ENCODE measurements around the gene FAM83E. TPM values are rescaled to one million over a fixed set of nuclear protein-coding genes. Genes with fewer than 3 reads are reported as not detected.
"Not testable (repeated sequence)": the region's sequence is repeated elsewhere in the genome, so short reads cannot be mapped to it uniquely, and the experiment has no call there.

Gene FAM83E
- total RNA-seq, 1 donor from 2014 or later, result 0.18 TPM

DNA sequence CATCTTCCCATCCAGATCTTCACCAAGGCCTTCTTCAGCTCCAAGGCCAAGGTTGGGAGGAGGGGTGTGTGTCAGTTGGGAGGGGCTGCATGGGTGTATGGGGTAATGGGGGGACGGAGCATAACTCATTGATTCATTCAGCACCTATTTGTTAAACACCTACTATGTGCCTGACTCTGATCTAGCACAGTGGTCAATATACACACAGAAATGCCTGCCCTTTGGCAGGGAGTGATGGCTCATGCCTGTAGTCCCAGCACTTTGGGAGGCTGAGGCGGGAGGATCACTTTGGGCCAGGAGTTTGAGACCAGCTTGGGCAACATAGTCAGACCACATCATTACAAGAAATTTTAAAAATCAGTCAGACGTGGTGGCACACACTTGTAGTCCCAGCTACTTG, 27.5 kb downstream of the FAM83E start:
- no peak for ATAC-seq

DNA sequence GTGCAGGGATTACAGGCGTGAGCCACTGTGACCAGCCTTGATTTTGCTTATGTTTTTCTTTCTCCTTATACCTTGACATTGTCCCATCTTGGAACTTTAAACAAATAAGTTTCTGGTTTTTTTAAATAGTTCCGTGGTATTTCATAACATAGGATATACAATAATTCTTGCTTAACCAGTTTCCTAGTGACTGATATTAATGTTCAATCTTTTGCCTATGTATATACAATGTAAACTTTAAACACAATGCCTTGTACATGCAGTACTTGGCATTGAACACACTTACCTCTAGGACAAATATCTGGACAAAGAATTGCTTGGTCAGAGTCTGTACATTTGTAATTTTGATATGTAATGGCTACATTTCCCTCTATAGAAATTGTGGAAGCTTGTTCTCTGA, 32.7 kb downstream of the FAM83E start:
- ATAC-seq, result no peak
- DNase-seq (ENCODE audit: low spot score), result no peak

More for the DNA sequence above, 27.5 kb downstream of the FAM83E start:
- DNase-seq (ENCODE audit: low spot score), result no peak

DNA sequence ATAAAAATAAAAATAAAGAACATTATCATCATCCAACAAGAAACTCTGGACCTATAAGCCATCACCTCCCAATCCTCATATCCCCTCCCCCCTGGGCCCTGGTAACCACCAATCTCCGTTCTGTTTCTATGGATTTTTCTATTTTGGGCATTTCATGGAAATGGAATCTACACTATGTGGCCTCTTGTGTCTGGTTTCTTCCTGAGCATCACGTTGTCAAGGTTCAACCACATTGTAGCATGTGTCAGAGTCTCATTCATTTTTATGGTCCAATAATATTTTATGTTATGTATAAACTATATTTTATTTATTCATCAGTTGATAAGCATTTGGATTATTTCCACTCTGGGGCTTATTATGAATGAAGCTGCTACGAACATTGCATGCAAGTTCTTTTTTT, 36.0 kb downstream of the FAM83E start:
- DNase-seq (ENCODE audit: low spot score) (no peak), ATAC-seq (no peak)

- DNase-seq (ENCODE audit: low spot score); ATAC-seq: not testable (repeated sequence)
Measured at GRCh38 chr19:48577908-48578307, 37.0 kb downstream of the FAM83E start.

DNA sequence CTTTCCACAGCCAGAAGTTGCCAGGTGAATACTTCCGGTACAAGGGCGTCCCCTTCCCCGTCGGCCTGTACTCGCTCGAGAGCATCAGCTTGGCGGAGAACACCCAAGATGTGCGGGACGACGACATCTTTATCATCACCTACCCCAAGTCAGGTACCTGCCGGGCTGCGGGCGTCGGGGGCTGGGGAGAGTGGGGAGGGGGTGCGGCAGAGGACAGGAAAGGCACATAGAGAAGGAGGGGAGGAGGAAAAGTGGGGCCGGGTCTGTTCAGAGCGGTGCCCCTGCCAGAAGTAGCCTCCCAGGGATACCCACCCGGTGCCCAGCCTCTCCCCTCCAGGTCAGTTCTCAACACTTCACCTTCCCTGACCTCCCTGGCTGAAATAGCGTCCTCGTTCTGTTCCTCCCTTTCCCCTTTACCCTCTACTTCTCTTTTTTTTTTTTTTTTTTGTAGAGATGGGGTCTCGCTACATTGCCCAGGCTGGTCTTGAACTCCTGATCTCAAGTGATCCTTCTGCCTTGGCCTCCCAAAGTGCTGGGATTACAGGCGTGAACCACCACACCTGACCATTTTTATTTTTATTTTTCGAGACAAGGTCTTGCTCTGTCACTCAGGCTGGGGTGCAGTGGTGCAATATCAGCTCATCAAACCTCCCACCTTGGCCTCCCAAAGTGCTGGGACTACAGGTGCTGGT, 38.8 kb downstream of the FAM83E start:
- ATAC-seq (no peak), DNase-seq (ENCODE audit: low spot score) (no peak)

DNA sequence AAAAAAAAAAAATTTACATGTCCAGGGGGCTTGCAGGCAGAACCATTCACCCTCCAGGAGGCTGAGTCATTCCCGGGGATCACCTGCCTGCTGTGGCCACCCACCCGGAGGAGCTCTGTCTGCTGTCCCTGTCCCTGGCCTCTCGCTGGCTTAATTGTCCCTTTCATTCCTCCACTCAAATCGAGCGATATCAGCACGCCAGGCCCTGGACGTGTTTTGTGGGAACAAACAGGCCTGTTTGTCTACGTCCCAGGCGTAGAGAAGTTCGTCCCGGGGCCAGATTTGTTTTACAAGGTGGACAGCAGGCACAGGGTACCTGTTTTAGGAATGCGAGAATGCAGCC, 41.7 kb downstream of the FAM83E start:
- no peak for ATAC-seq
- no peak for DNase-seq (ENCODE audit: low spot score)

- DNase-seq (ENCODE audit: low spot score), result no peak
- ATAC-seq, result peak; percentile 32
Measured at GRCh38 chr19:48571378-48572162, 43.3 kb downstream of the FAM83E start.

- ATAC-seq (no peak), DNase-seq (ENCODE audit: low spot score) (no peak)
Measured at GRCh38 chr19:48569814-48570213, 45.1 kb downstream of the FAM83E start.

DNA sequence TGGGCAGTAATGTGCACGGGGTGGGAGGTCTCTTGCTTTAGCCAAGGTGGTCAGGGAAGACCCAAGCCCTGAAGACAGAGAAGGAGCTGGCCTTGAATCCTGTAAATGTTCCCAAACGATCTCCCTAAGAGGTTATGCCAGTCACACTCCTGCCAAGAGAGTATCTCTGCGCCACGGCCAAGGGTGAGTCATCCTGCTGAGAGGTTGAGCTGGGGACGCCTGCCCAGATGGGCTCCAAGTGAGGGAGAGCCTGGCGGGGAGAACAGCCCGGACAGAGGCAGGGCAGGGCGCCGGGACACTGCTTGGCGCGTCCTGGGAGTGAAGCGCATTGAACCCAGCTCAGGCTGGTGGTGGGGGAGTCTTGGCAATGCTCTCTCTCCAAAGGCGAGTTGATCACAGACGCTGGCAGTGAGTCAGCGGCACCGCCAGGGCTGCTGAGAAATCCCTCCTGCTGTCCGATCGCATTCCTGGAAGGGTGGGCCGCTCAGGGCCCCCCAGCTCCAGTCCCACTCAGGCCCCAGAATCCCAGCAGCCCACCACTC, 46.5 kb downstream of the FAM83E start:
- DNase-seq (ENCODE audit: low spot score) (no peak), ATAC-seq (peak; percentile 48)

GRCh38 chr19:48565090-48565489, 49.8 kb downstream of the FAM83E start:
- ATAC-seq (no peak), DNase-seq (ENCODE audit: low spot score) (no peak)

Other genes starting within 250 kb of the FAM83E start
- gene KDELR1, start 223.5 kb downstream of the FAM83E start, total RNA-seq, result 68.4 TPM
- gene GRIN2D, start 221.4 kb downstream of the FAM83E start, total RNA-seq, result 0.20 TPM
- gene GRWD1, start 169.1 kb downstream of the FAM83E start, total RNA-seq, result 16.0 TPM
- 0.38 TPM for gene KCNJ14, start 159.5 kb downstream of the FAM83E start, total RNA-seq
- 13.9 TPM for gene CYTH2, start 145.7 kb downstream of the FAM83E start, total RNA-seq
- 0.43 TPM for gene LMTK3, start 103.2 kb downstream of the FAM83E start, total RNA-seq
- gene SULT2B1, start 62.9 kb downstream of the FAM83E start, total RNA-seq, result not detected
- gene SPACA4, start 8.3 kb downstream of the FAM83E start, total RNA-seq, result not detected
- gene RPL18, start 4.1 kb upstream of the FAM83E start, total RNA-seq, result 401 TPM
- 41.6 TPM for gene SPHK2, start 4.4 kb upstream of the FAM83E start, total RNA-seq
- 11.4 TPM for gene DBP, start 22.3 kb upstream of the FAM83E start, total RNA-seq
- gene CA11, start 31.1 kb upstream of the FAM83E start, total RNA-seq, result 1.7 TPM
- gene NTN5, start 57.9 kb upstream of the FAM83E start, total RNA-seq, result 0.28 TPM
- not detected for gene FUT2, start 80.9 kb upstream of the FAM83E start, total RNA-seq
- 0.23 TPM for gene MAMSTR, start 104.6 kb upstream of the FAM83E start, total RNA-seq
- gene RASIP1, start 125.5 kb upstream of the FAM83E start, total RNA-seq, result 3.1 TPM
- gene IZUMO1, start 131.8 kb upstream of the FAM83E start, total RNA-seq, result not detected
- 0.43 TPM for gene FUT1, start 137.6 kb upstream of the FAM83E start, total RNA-seq
- gene FGF21, start 140.4 kb upstream of the FAM83E start, total RNA-seq, result 0.75 TPM
- gene BCAT2, start 196.0 kb upstream of the FAM83E start, total RNA-seq, result 21.7 TPM
- gene HSD17B14, start 221.4 kb upstream of the FAM83E start, total RNA-seq, result 15.7 TPM

Data from left lobe of liver (tissue), 2 donors.